ENCODE data around the gene C6orf47. TPM values are rescaled to one million over a fixed set of nuclear protein-coding genes. Genes with fewer than 3 reads are reported as not detected.
A peak's percentile ranks its signal among the peaks of the same experiment; 100 is the strongest.

Gene C6orf47
- polyA plus RNA-seq, 1 of the 3 experiments (the other 2 are of a cell fraction): 10.3 TPM

- TF ChIP-seq, protein P1, sequence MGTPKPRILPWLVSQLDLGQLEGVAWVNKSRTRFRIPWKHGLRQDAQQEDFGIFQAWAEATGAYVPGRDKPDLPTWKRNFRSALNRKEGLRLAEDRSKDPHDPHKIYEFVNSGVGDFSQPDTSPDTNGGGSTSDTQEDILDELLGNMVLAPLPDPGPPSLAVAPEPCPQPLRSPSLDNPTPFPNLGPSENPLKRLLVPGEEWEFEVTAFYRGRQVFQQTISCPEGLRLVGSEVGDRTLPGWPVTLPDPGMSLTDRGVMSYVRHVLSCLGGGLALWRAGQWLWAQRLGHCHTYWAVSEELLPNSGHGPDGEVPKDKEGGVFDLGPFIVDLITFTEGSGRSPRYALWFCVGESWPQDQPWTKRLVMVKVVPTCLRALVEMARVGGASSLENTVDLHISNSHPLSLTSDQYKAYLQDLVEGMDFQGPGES (IDR thresholded peaks at IDR 0.05; ENCODE audit: low read depth, low read length): no peak
- TF ChIP-seq FOSL2 (IDR thresholded peaks at IDR 0.05; ENCODE audit: borderline replicate concordance, low read depth): no peak
- no peak for TF ChIP-seq EZH2phosphoT487 (IDR thresholded peaks at IDR 0.05; ENCODE audit: borderline replicate concordance, low read depth)
Observed at GRCh38 chr6:31687860-31688693, 27.5 kb upstream of the C6orf47 start (continued).

DNA sequence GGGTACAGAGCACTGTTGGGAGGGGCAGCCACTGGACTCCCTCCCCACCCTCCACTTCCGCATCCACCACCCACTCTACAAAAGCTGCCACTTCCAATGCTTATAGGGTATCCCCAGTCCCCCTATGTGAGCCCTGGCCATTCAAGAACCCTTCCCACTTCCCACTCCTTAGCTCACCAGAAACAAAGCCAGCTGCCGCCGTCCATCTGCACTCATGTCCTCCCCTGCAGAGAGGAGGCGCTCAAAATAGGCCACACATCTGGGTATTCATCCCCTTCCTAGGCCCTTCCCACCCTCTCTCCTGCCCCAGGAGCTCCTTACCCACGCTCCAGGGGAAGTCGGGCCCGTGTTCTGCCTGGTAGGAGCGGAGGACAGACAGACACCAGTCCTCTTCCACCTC lies 26.7 kb upstream of the C6orf47 start:
- no peak for TF ChIP-seq FOSL2 (IDR thresholded peaks at IDR 0.05; ENCODE audit: borderline replicate concordance, low read depth)
- no peak for TF ChIP-seq POLR2AphosphoS5 (IDR thresholded peaks at IDR 0.05; ENCODE audit: low read depth, low read length)
- no peak for TF ChIP-seq YY1 (IDR thresholded peaks at IDR 0.05; ENCODE audit: low read depth)
- TF ChIP-seq MEF2A (IDR thresholded peaks at IDR 0.05; ENCODE audit: borderline replicate concordance, low read depth): no peak
- no peak for TF ChIP-seq RAD21 (IDR thresholded peaks at IDR 0.05; ENCODE audit: low read length)
- no peak for TF ChIP-seq FOXJ3 (CRISPR knock-in tag; IDR thresholded peaks at IDR 0.05)
- no peak for TF ChIP-seq TCF12 (IDR thresholded peaks at IDR 0.05)
- TF ChIP-seq, protein P2, sequence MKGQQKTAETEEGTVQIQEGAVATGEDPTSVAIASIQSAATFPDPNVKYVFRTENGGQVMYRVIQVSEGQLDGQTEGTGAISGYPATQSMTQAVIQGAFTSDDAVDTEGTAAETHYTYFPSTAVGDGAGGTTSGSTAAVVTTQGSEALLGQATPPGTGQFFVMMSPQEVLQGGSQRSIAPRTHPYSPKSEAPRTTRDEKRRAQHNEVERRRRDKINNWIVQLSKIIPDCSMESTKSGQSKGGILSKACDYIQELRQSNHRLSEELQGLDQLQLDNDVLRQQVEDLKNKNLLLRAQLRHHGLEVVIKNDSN (IDR thresholded peaks at IDR 0.05; ENCODE audit: borderline replicate concordance, low read depth): no peak
- TF ChIP-seq MAX (IDR thresholded peaks at IDR 0.05; ENCODE audit: low read depth): no peak
- Histone ChIP-seq H3K9me2 (no peaks in the 10 kb centered on the region), H3K27me3 (ENCODE audit: insufficient read depth) (no peaks in the 10 kb centered on the region), H3K36me3 (replicated peaks in 1 of 2; ENCODE audit: control insufficient read depth in 1 of 2, insufficient read depth in 2 of 2, low read length in 1 of 2) (peaks cover 8 to 46% of the 10 kb centered on the region in 2 experiments), H3F3A (replicated peaks; ENCODE audit: insufficient read depth) (no peaks in the 10 kb centered on the region), H2AFZ (ENCODE audit: low read depth) (no peak overlapping the region), H3K4me3 (ENCODE audit: low read depth in 2 of 2, low read length in 1 of 2) (no peak overlapping the region), H3K4me1 (ENCODE audit: control insufficient read depth in 1 of 2, insufficient read depth in 2 of 2, low read depth in 1 of 2, low read length in 1 of 2) (no peaks in the 10 kb centered on the region), H3K4me2 (no peak overlapping the region), H3K9me3 (no peaks in the 10 kb centered on the region), H3K9ac (no peak overlapping the region), H3K27ac (ENCODE audit: low read depth in 2 of 2, low read length in 1 of 2) (no peak overlapping the region), H3K79me2 (ENCODE audit: insufficient read depth) (no peaks in the 10 kb centered on the region), H4K20me1 (ENCODE audit: insufficient read depth) (no peaks in the 10 kb centered on the region)
- POLR2A ChIA-PET: no interaction called here
- peak; percentile 15 for DNase-seq
- CTCF ChIA-PET: interaction anchor here (1.0 kb wide), 2 partner anchors 43 to 137 kb away, joined by 3 to 4 read pairs; no protein-coding TSS in a partner anchor
- 97% methylated on average over 8 of the region's 8 CpGs for WGBS (ENCODE audit: low lambda C conversion rate)

DNA sequence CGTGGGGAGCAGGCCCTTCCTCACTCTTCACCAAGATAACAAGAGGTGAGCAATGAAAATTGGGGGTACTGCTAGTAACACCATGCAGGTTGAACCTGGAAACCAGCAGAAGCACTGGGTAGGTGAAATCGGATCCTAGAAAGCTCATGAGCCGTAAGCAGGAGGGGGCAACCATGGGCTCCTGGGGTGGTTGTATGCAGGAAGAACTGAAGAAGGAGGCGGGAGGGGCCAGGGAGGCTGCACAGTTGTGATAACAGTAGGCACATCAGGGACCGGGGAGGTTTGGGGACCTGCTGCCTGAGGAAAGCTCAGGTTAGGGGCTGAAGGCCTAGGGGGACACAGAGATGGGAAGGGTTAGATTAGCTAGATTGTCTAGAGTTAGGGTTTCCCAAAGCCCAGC lies 25.9 kb upstream of the C6orf47 start:
- TF ChIP-seq GABPA (IDR thresholded peaks at IDR 0.05; ENCODE audit: low read depth) (no peak), RCOR1 (IDR thresholded peaks at IDR 0.05; ENCODE audit: low read length) (no peak), NFIC (IDR thresholded peaks at IDR 0.05; ENCODE audit: borderline replicate concordance) (no peak), TAF1 (IDR thresholded peaks at IDR 0.05; ENCODE audit: borderline replicate concordance, low read depth, low read length) (no peak), PBX3 (IDR thresholded peaks at IDR 0.05) (no peak), NRF1 (IDR thresholded peaks at IDR 0.05; ENCODE audit: low read depth, low read length) (no peak)
- TF ChIP-seq, protein P1 (IDR thresholded peaks at IDR 0.05; ENCODE audit: low read depth, low read length): no peak
- Histone ChIP-seq H3K4me1 (ENCODE audit: control insufficient read depth in 1 of 2, insufficient read depth in 2 of 2, low read depth in 1 of 2, low read length in 1 of 2) (no peaks in the 10 kb centered on the region), H4K20me1 (ENCODE audit: insufficient read depth) (no peaks in the 10 kb centered on the region), H3K79me2 (ENCODE audit: insufficient read depth) (no peaks in the 10 kb centered on the region), H3K4me3 (ENCODE audit: low read depth in 2 of 2, low read length in 1 of 2) (no peak overlapping the region), H3K9me2 (no peaks in the 10 kb centered on the region), H3K36me3 (replicated peaks in 1 of 2; ENCODE audit: control insufficient read depth in 1 of 2, insufficient read depth in 2 of 2, low read length in 1 of 2) (peaks cover 8 to 40% of the 10 kb centered on the region in 2 experiments), H3K4me2 (no peak overlapping the region), H3K27me3 (ENCODE audit: insufficient read depth) (no peaks in the 10 kb centered on the region), H2AFZ (ENCODE audit: low read depth) (no peak overlapping the region), H3K9ac (no peak overlapping the region), H3K27ac (ENCODE audit: low read depth in 2 of 2, low read length in 1 of 2) (no peak overlapping the region), H3F3A (replicated peaks; ENCODE audit: insufficient read depth) (no peaks in the 10 kb centered on the region), H3K9me3 (no peaks in the 10 kb centered on the region)
- ChIA-PET POLR2A (no interaction called here), CTCF (interaction anchor here (1.1 kb wide), 1 partner anchor 177 kb away, joined by 3 read pairs; no protein-coding TSS in a partner anchor)
- 90% methylated on average over 5 of the region's 5 CpGs for WGBS (ENCODE audit: low lambda C conversion rate)
- no peak for DNase-seq
